ENCODE measurements around the gene PACSIN2.

The PACSIN2 gene

GRCh38 chr22:43014869-43015676 is at the start of gene PACSIN2:
TSS of gene PACSIN2 (minus strand) at chr22:43015149. CDS start at chr22:42912080, 103,069 bp downstream.
- Histone ChIP-seq H3K27me3 (no peaks in the 10 kb centered on the region), H3K27ac (peak within 1 kb of the TSS; percentile 89), H3K4me3 (ENCODE audit: low read depth in 1 of 2, low read length in 1 of 2) (peak within 1 kb of the TSS; percentile 81 to 95), H3K9me3 (no peaks in the 10 kb centered on the region), H3K36me3 (no peaks in the 10 kb centered on the region), H3K4me1 (ENCODE audit: control insufficient read depth in 1 of 2, insufficient read depth in 1 of 2, low read depth in 1 of 2, low read length in 1 of 2) (peaks cover 24 to 26% of the 10 kb centered on the region in 2 experiments)
- TF ChIP-seq CTCF (IDR thresholded peaks at IDR 0.05) = peak; percentile 70

GRCh38 chr22:43060183-43060582 is 45.2 kb upstream of the PACSIN2 start:
- H3K36me3 ChIP-seq = peaks cover 4% of the 10 kb centered on the region
- no peaks in the 10 kb centered on the region for H3K4me1 ChIP-seq (ENCODE audit: control insufficient read depth in 1 of 2, insufficient read depth in 1 of 2, low read depth in 1 of 2, low read length in 1 of 2)
- no peaks in the 10 kb centered on the region for H3K27me3 ChIP-seq
- no peaks in the 10 kb centered on the region for H3K9me3 ChIP-seq
- no peak overlapping the region for H3K27ac ChIP-seq
- H3K4me3 ChIP-seq (ENCODE audit: low read depth in 1 of 2, low read length in 1 of 2) = no peak overlapping the region
- peak; percentile 71 for TF ChIP-seq CTCF (IDR thresholded peaks at IDR 0.05)

GRCh38 chr22:43057641-43058040 is 42.7 kb upstream of the PACSIN2 start:
- no peak overlapping the region for H3K27ac ChIP-seq
- no peaks in the 10 kb centered on the region for H3K27me3 ChIP-seq
- peaks cover 4% of the 10 kb centered on the region for H3K36me3 ChIP-seq
- no peak for TF ChIP-seq CTCF (IDR thresholded peaks at IDR 0.05)
- no peaks in the 10 kb centered on the region for H3K4me1 ChIP-seq (ENCODE audit: control insufficient read depth in 1 of 2, insufficient read depth in 1 of 2, low read depth in 1 of 2, low read length in 1 of 2)
- H3K4me3 ChIP-seq (ENCODE audit: low read depth in 1 of 2, low read length in 1 of 2) = no peak overlapping the region
- H3K9me3 ChIP-seq = no peaks in the 10 kb centered on the region

- Histone ChIP-seq H3K4me3 (ENCODE audit: low read depth in 1 of 2, low read length in 1 of 2) (no peak overlapping the region), H3K36me3 (no peaks in the 10 kb centered on the region), H3K27me3 (no peaks in the 10 kb centered on the region), H3K27ac (no peak overlapping the region), H3K4me1 (ENCODE audit: control insufficient read depth in 1 of 2, insufficient read depth in 1 of 2, low read depth in 1 of 2, low read length in 1 of 2) (no peaks in the 10 kb centered on the region), H3K9me3 (no peaks in the 10 kb centered on the region)
- TF ChIP-seq CTCF (IDR thresholded peaks at IDR 0.05) = no peak
These were observed 38.2 kb upstream of the PACSIN2 start for GRCh38 chr22:43053176-43053575.

- Histone ChIP-seq H3K27ac (no peak overlapping the region), H3K27me3 (no peaks in the 10 kb centered on the region), H3K9me3 (no peaks in the 10 kb centered on the region), H3K4me3 (ENCODE audit: low read depth in 1 of 2, low read length in 1 of 2) (no peak overlapping the region), H3K36me3 (no peaks in the 10 kb centered on the region), H3K4me1 (ENCODE audit: control insufficient read depth in 1 of 2, insufficient read depth in 1 of 2, low read depth in 1 of 2, low read length in 1 of 2) (no peaks in the 10 kb centered on the region)
- no peak for TF ChIP-seq CTCF (IDR thresholded peaks at IDR 0.05)
These were observed 36.0 kb upstream of the PACSIN2 start for GRCh38 chr22:43050995-43051394.
